Measurements from ENCODE around the gene MAPRE2. TPM values are rescaled to one million over a fixed set of nuclear protein-coding genes. Genes with fewer than 3 reads are reported as not detected.
A peak's percentile ranks its signal among the peaks of the same experiment; 100 is the strongest.

The MAPRE2 gene
- polyA plus RNA-seq, 4 donors = 21.7 to 37.9 (median 32.2) TPM

DNA sequence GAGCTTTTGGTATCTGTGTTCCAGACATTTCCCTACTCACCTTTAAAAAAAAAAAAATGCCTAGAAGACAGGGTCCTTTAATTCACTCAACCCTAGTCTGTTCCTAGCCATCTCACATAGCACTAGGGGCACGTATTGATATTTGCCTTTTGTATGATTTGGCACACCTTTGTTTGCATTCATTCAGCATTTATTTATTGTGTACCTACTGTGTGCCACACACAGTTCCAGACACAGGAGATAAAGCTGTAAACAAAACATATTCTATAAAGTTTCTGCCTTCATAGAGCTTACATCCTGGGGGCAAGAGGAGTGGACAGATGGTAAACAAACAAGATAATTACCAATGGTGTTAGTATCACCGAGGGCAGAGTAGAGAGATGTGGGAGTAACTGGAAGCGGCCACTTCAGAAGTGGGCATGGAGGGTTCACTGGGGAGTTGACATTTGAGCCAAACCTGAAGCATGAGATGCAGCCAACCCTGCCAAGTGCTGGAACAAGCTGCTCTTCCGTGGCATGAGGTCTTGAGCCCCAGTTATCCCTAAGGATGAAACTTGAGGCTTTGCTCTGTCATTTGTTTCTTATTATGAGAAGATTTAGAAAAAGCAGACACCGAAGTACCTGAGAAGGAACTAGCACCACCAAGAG, 18.2 kb downstream of the MAPRE2 start:
- DNase-seq (ENCODE audit: low read depth in 4 of 4, low spot score in 3 of 4) = no peak

DNA sequence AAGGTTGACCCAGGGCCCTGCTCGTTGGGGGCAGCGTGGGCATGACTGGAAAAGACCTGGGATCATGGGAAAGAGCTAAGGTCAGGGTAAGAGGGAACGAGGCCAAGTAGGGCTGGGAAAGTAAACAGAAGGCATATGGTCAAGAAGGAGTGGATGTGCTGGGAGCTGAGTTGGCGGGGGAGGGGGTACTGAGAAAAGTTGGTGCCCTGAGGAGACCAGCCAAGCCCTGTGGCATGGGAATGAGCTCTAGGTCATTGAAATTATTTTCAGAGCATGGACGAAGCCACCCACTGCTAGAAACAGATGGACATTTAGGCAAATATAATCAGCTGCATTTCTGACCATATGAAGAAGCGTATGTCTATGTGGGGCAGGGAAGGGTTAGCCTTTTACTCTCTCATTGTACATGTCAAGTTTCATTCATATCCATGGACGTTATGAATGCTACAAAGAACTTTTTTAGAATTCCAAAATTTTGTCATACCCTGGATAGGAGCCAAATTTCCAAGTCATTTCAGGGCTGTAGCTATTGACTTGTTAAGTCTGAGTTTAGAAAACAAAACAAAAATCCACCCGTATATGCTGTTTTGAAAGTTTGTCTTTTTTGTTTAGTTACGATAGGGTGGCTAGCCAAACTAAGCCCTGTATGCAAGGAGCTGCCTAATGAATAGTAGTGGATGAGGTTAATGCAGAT, 19.1 kb downstream of the MAPRE2 start:
- no peak for DNase-seq (ENCODE audit: low read depth in 4 of 4, low spot score in 3 of 4)

DNA sequence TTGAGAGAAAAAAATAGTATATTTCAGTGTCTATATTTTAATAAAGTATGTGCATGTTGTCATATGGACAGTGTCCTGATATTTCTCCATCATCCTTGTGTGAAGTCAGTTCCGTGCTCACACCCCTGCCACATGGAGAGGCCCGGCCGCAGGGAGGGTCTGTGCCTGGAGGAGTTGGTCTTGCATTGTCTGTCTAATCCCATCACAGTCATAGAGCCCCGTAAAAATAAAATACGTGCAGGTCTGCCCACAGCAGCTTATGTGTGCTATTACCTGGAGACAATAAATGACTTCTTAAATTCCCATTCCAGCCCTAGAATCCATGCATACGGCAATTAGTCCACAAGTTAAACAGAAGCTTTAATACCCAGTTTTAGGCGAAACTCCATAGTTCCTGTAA, 20.1 kb downstream of the MAPRE2 start:
- no peak for DNase-seq (ENCODE audit: low read depth in 4 of 4, low spot score in 3 of 4)

DNA sequence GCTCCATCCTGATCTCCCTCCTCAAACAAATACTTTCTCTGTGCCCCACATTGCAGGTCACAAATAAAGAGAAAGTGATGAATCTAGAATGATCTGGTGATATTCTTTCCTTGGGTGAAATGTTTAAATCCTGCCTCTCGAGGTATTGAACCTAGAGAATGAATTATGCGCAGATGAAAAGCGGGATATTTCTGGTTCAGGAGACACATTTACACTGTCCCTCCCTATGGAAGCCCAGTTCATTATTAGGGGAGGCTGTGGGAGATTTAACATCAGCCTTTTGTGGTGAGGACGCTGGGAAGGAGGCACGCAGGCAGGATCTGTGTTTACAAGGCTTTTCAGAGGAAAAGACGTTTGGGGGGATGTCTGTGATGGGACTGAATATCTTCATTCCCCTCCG, 20.6 kb downstream of the MAPRE2 start:
- no peak for DNase-seq (ENCODE audit: low read depth in 4 of 4, low spot score in 3 of 4)

DNA sequence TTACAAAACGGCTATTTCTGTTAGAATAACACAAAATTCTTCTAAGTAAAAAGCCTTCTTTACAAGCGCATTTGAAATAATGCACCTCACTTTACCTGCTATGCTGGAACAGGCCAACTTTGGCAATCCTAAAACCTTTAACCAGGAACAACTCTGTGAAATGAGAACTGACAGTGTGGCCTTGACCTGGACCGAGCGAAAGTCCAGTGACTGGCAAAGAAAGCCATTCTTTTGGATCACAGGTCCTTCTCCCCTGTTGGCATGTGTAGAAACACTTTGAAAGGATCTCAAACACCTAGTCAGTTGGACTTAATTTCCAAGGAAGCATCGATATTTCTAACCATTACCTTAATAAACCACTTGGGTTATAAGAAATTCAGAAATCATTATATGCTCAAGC, 21.2 kb downstream of the MAPRE2 start:
- no peak for DNase-seq (ENCODE audit: low read depth in 4 of 4, low spot score in 3 of 4)

DNA sequence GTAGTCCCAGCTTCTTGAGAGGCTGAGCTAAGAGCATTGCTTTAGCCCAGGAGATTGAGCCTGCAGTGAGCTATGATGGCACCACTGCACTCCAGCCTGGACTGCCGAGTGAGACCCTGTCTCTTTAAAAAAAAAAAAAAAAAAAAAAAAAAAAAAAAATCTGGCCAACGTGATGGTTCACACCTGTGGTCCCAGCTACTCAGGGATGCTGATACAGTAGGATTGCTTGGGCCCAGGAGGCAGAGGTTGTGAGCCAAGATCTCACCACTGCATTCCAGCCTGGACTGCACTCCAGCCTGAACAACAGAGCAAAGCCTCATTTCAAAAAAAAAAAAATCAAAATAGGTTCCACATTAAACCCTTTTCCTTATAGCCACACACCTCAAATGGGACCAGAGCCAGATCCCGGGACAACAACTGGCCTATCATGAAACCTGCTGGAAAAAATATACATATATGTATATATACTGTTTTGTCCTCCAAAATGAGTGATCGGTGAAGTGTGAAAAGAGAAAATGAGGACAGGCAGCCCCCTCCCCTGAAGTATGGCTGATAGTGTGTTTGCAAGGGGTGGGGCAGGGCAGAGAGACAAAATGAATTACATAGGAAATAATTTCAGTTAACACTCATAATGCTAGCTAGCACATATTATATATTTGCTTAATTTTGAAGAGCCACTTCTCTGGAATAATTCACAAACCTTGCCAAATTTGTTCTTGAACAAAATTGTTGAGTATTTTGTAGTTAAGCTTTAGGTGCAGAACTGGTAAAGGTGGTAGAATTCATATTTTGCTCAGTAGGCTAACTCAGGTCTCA, 22.9 kb downstream of the MAPRE2 start:
- no peak for DNase-seq (ENCODE audit: low read depth in 4 of 4, low spot score in 3 of 4)

DNA sequence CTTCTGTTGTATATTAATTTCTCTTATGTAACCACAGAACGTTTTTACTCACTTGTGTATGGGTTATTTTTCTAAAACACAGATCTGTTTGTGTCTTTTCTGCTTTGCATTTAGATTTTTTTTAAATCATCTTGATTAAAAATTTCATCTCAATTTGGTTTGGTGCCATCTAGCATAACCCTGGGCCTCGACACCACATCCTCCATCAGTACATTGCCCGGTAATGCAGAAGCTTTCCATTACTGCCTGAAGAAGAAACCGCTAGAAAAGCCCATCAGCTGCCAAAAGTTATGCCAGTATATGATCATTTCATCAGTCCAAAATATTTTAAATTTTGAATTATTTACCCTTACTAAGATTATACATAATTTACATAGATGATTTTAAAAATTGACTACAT, 26.2 kb downstream of the MAPRE2 start:
- no peak for DNase-seq (ENCODE audit: low read depth in 4 of 4, low spot score in 3 of 4)

DNA sequence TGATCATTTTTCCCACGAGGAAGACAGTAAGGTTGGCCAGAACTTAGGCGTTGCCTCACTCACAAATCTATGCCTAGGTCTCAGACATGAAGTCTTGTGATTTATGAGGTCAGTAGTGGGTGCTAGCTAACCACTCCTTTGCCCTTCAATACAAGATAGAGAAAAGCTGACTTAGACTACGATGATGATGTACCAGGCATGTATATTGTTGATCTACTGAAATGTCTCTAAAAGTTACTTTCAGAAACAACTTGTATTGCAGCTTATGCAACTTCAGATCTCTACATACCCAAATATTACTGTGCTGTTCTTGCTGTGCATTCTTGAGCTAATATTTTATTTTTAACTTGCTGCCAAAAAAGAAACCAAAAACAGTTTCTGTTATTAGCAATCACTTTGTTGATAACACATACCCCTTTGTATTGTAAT, 30.6 kb downstream of the MAPRE2 start:
- DNase-seq (ENCODE audit: low read depth in 4 of 4, low spot score in 3 of 4) = no peak

DNA sequence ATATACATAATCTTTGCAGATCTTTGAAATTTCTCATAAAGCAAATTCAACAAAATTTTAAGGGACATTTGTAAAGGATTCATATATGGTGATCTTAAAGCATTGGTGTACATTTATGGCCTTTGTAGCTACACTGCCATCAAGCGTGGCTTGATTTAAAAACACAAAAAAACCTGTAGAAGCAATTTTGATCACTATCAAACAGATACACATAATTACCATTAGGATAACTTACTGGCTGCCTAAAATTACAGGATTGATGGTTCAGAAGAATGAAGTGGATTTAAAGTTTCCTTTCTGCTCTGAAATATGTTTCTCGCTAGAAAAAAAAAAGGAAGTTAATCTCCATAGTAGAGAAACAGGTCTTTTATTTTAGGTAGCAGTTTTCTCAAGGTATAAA, 31.4 kb downstream of the MAPRE2 start:
- DNase-seq (ENCODE audit: low read depth in 4 of 4, low spot score in 3 of 4) = no peak

DNA sequence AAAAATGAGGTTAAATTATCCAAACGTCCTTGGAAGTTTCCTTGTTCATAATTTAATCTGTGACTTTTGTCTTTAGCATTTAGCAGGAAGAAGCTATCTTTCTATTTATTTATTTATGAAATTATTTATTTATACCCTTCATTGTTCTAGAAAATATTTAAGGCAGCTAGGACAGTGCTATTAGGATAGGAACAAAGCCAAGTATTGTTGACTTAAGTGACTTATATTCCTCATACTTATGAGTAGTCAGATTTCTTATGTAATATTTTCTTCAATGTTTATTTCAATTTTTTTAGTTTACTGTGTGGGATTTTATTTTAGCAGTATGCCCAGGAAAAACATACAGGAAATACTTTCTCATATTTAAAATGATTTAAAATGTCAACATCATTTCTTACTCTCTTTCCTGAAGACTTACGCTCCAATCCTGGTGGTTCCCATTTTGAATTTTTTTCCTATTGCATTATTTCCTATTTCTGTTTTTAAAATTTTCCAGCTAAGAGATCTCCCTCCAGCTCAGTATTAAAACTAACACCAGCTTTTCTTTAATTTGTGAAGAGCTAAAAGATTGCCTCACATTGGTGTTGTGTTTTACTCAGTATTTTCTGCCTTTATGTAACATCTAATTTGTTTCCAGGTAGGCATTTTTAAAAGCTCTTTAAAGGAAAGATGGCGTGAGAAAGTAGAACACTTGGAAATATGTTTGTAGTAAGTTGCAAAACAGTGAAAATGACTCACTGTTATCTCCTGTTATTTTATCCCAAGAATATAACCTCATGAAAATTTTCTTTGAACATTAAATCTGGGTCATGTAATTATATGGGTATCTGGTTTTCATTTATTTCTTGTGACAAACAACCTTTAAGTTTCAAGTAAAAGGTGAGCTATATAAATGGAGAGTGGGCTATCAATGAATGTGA, 32.2 kb downstream of the MAPRE2 start:
- no peak for DNase-seq (ENCODE audit: low read depth in 4 of 4, low spot score in 3 of 4)

DNA sequence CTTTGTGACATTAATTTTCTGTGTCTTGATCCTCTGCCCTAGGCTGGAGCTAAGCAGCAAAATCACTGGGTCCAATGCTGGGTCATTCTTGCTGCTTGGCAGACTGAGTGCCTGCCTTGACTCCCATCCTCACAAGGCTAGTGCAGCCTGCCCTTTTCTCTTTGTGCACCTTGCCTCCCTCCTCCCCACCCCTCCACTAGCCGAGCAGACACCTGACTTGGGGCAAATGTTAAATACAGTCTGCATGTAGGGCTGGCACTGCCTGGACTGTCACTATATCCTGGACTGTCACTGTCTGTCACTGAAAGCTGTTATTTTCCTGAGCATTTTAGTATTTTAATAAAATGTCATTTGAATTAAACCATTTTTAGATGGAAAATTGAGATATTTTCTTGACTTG, 33.4 kb downstream of the MAPRE2 start:
- DNase-seq (ENCODE audit: low read depth in 4 of 4, low spot score in 3 of 4) = no peak

DNA sequence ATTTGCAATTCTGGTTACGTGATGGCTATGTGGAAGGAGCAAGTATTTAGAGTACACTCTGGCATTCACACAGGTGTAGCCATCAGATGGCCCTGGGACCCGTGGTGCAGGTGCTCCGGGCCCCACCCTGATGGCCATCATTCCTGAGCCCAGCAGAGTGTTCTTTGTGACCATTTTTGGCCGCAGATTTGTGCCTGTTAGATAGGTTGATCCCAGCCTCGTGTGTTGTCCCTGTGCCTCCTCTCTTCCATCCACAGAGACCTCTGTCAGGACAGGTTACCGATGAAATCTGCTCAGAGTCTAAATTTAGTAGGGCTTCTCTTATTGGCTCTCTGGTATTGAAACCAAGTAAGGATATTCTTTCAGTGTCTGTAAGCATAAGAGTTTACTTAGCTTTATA, 33.9 kb downstream of the MAPRE2 start:
- DNase-seq (ENCODE audit: low read depth in 4 of 4, low spot score in 3 of 4) = no peak

DNA sequence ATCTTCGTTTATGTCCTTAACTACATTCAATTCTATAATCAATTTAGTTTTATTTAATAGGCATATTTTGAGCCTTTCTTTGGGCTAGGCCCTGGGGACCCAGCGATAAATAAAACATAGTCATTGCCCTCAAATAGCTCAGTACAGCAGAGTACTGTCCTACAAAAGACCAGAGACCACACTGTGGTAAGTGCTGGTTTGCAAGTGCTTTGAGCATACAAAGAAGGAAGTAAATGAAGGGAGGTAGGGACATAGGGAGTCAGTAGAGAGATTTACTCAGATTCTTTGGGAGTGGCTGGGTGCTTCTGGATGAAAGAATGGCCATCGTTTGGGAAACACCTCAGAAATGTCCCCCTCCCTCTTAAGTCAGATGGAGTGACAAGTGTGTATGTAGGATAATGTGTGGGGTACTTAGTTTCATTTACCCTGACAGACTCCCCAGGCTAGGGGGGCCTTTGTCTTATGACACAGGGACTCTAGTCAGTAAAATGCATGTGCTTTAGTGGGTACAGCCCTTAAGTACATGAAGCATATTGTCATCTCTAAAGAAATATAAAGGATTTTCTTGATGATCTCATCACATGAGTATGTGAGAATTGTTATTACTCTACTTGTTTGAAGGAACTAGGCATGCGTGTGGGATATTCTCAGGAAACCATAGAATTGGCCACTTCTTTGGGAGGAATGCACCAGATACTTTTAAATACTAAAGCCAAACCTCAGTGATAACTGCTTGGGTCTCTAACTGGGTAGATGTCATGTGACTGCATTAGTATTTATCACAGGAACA, 35.1 kb downstream of the MAPRE2 start:
- DNase-seq (ENCODE audit: low read depth in 4 of 4, low spot score in 3 of 4) = no peak

DNA sequence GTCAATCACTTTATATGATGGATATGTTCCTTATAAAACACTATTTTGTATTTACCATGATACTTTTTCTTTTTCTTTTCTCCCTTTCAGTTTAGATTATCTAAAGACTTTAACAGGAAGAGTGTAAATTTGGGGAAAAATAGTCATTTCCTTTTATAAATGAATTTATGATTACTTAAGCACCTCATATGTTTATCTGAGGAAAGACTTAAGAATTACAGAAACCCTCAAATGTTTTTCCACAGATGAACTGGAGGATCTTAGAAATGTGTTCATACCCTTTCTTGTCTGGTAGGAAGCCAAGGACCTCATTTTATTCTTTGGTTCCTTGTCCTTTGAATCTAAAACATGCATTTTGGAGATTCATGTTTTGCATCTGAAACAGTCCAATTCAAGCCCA, 36.7 kb downstream of the MAPRE2 start:
- DNase-seq (ENCODE audit: low read depth in 4 of 4, low spot score in 3 of 4) = no peak

DNA sequence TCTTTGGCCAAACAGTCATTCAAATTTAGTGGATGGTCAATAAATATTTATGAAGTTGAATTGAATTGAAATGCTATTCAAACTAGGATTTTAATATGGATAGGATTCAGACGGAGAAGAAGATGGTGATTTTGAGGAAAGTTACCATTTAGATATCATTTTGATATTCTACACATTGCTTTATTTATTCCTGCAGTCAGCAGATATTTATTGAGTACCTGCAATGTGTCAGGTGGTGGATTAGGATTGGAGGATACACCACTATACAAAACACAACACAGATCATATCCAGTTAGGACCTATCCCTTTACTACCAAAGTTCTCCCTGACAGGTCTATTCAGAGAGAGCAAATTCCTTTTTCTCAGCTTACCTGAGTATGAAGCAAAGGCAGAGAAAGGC, 38.8 kb downstream of the MAPRE2 start:
- DNase-seq (ENCODE audit: low read depth in 4 of 4, low spot score in 3 of 4) = no peak

DNA sequence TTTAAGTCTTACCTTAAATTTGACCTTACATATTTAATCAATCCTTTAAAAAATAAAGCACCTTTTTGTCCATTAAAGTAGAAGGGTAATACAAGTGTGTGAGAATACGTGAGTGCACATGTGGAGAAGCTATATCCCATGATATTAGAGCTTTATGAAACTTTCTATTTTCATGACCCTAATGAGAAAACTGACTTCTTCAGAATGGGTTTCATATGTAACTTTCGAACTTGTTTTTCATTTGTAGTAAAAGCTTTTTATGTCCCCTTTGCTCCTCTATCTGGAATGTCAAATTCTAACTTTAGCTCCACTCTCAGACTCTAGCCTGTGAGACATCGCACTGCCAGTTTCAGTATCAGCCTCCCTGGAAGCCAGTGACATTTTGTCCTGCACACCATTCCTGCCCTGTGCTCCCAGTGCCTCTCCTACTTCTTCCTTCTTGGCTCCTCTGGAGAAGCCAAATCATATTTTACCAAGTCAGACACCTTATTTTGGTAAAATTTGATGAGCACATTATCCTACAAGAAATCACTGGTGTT, 42.0 kb downstream of the MAPRE2 start:
- DNase-seq (ENCODE audit: low read depth in 4 of 4, low spot score in 3 of 4) = no peak

DNA sequence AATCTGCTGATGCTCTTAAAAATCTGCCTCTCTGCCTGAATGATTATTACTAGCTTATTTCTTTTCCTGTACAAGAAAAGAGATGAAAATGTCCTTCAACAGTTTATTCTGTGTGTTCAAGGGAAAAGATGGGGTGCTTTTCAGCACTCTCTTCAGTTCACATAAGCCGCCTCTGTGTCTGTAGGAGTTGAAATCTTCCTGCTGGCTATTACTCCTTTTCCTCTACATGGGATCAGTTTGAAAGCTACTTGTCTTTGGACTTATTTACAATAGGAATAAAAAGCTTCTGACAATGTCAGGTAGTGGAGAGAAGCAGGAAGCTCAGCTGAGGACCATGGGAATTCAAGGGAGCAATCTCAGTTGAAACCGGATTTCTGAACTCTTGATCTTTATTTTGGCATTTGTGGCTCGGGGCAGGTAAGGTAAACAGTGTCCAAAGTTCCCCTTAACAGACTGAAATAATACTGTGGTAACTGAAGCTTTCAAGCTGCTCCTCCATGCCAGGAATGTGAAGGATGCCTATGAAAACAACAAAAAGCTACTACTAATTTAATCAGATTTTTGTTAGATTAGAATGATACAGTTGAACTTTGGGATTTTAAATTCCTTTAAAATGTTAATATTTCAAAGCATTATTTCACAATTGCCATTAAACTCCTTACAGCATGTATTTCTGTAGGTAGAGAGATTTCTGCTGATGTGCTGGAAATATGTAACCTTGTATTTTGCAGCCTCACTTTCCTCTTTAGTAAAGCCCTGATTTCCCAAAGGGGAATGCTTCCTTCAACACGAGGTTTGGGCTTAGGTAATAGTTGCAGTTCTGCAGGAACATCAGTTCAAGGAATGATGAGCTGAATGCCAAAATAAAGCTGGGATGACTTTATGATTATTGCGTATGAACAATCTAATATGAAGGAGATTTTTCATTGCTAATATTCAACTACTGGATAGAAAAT, 43.6 kb downstream of the MAPRE2 start:
- DNase-seq (ENCODE audit: low read depth in 4 of 4, low spot score in 3 of 4) = peak in 1 of 4 donors; percentile 15
